ENCODE measurements around the gene VWA5B1.
"Not testable (repeated sequence)": the region's sequence is repeated elsewhere in the genome, so short reads cannot be mapped to it uniquely, and the experiment has no call there.

VWA5B1 gene, protein sequence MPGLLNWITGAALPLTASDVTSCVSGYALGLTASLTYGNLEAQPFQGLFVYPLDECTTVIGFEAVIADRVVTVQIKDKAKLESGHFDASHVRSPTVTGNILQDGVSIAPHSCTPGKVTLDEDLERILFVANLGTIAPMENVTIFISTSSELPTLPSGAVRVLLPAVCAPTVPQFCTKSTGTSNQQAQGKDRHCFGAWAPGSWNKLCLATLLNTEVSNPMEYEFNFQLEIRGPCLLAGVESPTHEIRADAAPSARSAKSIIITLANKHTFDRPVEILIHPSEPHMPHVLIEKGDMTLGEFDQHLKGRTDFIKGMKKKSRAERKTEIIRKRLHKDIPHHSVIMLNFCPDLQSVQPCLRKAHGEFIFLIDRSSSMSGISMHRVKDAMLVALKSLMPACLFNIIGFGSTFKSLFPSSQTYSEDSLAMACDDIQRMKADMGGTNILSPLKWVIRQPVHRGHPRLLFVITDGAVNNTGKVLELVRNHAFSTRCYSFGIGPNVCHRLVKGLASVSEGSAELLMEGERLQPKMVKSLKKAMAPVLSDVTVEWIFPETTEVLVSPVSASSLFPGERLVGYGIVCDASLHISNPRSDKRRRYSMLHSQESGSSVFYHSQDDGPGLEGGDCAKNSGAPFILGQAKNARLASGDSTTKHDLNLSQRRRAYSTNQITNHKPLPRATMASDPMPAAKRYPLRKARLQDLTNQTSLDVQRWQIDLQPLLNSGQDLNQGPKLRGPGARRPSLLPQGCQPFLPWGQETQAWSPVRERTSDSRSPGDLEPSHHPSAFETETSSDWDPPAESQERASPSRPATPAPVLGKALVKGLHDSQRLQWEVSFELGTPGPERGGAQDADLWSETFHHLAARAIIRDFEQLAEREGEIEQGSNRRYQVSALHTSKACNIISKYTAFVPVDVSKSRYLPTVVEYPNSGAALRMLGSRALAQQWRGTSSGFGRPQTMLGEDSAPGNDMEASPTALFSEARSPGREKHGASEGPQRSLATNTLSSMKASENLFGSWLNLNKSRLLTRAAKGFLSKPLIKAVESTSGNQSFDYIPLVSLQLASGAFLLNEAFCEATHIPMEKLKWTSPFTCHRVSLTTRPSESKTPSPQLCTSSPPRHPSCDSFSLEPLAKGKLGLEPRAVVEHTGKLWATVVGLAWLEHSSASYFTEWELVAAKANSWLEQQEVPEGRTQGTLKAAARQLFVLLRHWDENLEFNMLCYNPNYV

DNA sequence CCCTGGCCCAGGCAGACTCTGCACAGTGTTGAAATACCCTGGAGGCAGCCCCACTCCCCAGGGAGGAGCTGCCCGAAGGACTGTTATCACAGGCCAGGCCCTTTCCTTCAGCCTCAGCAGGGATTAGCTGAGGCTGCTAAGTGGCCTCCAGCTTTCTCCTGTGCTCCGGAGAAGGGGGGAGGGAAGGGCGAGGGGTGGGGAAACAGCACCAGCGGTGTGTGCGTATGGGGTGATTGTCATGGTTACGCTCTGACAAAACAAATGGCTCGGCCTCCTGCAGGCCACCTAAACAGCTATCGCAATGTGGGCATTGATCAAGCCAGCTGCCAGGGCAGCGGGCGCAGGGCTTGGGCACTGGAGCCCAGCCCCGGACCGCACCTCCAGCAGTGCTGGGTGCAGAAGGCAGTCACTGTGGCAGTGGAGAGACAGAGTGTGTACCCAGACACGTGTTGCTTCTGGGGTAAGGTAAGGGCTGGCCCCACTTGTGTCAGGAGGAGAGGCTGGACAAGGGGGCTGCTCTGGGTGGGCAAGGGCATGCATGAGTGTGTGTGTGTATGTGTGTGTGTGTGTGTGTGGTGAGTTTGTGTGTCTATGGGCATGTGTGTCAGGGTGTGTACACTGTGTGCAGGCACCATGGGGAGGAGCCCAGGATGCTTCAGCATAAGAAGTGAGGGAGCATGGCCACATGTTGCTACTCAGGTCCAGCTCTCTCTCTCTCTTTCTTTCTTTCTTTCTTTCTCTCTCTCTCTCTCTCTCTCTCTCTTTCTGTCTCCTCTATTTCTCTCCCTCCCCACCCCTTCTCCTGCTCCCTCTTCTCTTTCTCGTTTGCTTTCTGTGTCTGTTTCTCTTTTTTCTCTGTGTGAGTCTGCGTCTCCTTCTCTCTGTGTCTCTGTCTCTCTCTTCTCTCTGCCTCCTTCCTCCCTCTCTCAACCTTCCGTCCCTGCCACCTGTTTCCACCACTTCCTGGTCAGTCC, at the start of gene VWA5B1:
Gene VWA5B1, plus strand, starts transcription at position 252 of the 974 bp plus-strand sequence. CDS start 19,727 bp downstream, outside the sequence.
- no peak for DNase-seq

DNA sequence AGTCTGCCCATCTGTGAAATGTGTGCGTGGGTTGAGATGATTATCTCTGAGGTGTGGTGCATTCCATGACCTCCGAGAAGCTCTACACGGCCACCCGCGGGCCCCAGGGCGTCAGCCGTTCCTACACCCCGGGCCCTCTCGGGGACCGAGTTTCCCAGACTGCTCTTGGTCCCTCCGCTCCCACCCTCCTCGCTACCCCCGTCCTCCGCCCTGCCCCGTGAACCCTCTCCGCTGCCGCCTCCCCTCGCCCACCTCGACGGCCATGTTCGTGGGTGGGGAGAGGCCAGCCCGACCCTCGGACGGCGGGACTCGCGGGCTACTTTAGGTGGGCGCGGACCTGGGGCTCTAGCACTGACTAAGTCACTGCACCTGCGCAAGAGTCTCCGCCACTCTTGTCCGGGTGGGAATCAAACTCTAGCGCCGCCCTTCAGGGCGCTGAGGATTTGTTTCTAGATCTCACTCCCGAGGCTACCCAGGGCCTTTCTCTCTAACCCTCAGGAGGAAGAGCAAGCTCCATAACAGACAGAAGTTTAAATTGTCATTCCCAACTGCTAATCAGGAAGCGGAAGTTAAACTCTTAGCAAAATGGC, 47.7 kb upstream of the VWA5B1 start:
- DNase-seq, result no peak

DNA sequence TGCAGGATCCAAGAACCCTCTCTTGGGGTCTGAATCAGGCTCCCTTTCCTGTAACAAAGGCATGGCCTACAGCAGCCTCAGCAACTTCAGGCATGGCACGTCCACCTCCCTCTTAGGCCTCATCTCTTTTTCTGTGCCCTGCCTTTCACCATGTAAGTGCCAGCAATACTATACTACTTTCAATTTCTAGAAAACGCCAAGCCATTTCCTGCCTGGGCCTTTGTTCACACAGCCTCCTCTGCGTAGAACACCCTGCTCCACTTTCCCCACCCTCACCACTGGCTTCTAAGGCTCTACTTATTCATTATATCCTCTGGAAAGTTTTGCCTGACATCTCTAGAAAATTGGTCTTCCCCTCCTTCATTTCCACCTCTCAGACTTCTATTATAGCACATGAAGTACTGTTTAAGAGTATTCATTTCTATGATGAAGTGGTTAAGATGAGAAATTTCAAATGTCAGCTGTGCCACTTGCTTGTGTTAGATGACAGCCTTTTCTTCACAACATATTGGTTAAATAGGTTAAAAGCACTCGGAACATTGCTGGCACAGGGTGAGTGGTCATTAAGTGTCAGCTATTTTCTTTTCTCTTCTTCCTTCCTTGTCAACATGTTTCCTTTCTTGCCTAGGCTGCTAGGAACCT, 41.6 kb upstream of the VWA5B1 start:
- peak; percentile 5 for DNase-seq

DNA sequence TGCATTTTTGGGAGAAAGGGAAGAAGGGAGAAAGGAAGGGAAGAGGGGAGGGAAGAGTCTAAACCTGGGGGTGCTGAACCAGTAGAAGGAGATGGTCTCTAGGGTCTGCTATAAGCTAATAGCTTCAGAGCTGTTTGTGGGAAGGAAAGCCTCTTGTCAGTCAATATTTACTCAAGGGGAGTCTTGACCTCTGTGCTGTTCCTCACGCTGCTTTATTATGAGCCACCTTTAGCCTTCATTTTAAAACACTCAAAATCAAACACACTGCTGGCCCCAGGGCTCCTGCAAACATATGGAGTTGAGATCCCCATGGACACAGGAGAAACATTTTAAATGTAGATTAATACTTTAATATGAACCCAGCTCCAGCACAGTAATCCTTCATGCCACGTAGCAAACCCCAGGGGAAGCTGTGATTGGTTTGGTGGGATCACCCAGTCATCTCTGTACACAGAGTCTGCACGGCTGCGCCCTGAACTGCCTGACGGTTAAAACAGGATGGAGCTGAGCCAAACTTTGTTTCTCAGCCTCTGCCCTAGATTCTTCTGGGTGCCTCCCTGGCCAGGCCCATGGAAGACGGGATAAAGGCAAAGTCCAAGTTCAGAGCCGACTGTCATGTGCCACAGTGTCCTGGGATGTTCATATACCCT, 40.2 kb upstream of the VWA5B1 start:
- DNase-seq, result no peak

DNA sequence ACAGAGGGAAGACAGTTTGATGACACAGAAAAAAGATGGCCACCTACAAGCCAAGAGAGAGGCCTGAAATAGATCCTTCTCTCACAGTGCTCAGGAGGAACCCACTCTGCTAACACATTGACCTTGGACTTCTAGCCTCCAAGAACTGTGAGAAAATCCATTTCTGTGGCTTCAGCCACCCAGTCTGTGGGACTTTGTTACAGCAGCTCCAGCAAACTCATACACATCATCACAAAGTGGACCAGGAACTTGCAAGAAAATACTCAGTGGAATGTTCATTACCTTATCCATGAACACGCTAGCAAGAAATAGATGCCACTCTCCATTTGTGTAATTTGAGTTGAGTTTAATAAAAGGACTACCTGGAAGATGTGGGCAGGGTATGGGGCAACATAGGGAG, 38.1 kb upstream of the VWA5B1 start:
- DNase-seq, result no peak

DNA sequence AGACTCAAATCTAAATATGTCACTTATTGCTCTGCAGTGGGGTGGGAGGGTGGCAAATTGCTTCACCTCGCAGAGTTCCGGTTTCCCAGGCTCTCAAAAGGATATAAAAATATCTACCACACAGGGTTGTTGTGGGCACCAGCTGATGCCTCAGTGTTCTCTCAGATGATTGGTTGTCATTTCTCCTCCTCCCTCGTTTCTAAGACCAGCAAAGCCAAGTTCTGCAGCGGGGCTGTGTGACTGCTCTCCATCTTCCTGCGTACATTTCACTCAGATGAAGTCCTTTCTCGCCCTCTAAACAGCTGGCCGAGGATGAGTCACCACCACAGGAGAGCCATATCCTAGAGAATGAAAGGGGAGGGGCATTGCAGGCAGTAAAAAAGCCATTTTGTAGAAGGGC, 35.0 kb upstream of the VWA5B1 start:
- no peak for DNase-seq

DNA sequence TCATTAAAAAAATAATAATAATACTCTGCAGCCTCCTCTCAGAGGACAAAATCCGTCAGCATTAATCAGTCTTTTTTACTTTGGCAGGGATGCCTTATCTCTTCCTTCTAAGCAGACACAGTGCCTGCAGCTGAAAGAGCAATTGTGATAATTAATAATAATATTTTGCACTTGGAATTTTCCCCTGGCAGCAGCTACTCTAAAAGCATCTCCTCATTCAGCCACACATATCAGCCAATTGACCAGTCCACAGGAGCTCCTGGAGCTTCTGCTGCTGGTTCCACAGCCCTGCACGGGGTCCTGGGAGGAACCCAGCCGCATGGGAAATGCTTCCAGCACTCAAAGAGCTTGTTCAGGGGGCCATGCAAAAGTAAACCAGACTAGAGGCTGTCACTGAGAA, 31.0 kb upstream of the VWA5B1 start:
- DNase-seq, result no peak

DNA sequence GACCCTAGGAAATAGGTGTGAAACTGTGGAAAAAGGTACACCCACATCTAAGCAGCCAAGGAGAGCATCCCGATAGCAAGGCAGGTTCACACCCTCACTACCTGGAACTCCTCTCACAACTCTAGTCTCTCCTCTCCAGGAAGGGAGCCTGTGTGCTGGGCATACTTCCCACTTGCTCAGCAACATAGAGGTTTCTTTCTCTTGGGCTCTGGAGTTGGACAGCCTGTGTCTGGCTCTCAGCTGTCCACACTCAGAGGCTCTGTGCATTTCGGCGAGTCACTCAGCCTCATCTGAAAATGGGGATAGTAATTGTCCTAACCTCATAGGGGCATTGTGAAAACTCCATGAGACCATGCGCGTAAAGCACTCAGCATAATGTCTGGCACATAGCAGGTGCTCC, 29.6 kb upstream of the VWA5B1 start:
- DNase-seq, result no peak

DNA sequence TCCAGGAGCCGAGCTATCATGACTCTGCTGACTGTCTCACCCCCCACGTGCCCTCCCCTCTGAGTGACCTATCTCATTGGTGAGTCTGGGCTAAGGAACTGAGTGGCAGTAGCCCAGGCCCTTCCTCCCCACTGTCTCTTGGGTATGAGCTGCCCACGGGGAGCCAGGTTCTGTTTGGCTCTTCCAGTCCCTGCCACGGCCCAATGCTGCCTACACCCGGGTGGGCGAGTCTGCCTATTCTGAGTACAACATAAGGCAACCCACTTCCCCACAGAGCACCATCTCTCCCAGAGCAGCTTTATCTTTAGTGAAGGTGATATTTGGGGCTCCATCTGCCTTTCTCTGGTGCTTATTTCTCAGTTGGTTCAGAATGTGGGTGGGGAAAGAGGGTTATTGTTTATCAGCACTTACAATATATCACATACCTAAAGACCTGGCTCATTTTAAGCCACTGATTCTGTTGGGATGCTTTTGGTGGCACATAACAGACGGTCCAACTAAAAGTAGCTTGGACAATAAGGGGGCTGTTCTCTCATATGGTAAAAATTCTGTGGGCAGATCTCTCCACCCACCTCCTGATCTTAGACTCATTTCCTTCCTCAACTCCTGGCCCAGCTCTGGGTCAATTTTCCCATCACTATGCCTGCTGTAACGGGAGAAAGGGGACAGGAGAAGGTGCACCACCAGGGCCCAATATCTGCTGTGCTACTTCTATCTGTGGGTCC, 27.7 kb upstream of the VWA5B1 start:
- no peak for DNase-seq

DNA sequence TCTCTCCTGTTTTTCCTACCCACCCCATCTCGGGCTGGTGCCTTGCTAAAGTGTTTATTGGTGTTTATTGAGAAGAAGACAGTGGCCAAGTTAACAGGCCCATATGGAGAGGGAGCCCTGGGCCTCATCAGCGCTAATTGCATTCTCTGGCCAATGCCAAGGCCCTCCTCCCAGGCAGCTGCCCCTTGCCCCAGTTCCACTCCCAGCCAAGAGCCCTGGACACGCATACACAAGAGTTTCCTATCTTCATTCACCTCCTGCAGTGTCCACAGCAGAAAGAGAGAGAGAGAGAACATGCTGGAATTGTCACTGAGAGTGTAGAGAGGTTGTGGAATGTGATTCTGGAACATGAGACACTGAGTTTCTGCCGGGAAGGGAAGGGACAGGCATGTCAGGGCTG, 25.4 kb upstream of the VWA5B1 start:
- no peak for DNase-seq

DNA sequence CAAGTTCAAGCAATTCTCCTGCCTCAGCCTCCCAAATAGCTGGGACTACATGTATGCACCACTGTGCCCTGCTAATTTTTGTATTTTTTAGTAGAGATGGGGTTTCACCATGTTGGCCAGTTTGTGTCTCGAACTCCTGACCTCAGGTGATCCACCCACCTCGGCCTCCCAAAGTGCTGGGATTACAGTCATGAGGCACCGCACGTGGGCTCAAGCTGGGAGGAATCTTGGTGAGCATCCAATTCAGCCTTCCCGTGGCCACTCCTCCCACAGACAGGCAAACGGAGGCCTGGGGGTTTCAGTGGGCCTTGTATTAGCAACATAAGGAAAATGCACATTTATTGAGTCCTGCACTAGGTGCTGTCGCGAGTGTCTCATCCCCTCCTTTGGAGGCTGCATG, 24.5 kb upstream of the VWA5B1 start:
- no peak for DNase-seq

DNA sequence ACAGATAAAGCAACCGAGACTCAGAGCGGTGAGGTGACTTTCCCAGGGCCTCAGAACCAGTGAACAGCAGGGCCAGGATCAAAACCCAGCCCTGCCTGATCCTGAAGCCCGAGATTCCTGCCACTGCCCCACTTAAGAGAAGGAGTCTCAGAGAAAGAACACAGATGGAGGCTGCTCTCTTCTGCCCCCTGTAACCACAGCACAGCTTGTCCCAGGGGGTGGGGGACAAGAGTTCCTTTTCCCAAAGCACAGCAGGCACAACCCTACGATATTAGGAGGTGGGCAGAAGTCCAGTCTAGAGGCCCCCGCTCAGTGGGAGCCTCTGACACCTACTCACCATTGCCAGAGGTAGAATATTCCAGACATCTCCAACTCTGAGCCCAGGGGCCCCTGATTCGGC, 24.0 kb upstream of the VWA5B1 start:
- DNase-seq, result no peak

DNA sequence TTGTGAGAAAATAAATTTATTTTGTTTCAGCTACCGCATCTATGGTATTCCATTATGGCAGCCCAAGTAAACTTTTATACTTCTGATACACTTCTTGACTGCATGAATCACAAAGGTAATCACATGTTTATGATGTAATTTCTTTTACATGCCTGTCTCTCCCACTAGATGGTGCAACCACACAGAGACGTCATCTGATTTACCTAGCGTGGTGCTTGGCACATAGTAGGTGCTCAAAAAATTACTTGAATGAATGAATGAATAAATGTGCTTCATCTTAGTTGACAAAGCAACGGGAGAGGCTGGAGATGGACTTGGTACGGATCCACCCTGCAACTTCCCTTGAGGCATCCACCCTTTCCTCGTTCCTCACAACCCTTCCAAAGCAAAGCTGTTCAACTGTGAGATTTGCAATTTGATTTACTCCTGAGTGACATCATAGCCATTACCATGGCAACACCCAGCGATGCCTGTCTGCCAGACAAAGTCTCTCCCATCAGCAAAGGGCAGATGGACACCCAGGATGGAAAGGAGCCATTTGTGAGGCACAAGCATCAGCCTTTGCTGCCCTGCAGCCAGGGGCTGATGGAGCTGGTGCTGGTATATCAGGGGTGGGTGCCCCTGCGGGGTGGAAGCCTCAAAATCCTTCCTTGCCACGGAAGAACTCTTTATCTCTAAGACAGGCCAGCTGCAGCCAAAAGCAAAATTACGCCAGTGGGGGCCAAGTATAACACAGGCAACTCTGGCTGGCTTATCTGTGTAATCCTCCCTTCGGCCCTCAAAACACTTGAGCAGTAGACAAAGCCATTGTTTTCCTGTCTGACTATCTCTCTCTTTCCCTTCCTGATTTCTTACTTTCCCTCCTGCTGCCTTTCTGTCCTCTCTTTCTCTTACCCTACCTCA, 18.9 kb upstream of the VWA5B1 start:
- no peak for DNase-seq

DNA sequence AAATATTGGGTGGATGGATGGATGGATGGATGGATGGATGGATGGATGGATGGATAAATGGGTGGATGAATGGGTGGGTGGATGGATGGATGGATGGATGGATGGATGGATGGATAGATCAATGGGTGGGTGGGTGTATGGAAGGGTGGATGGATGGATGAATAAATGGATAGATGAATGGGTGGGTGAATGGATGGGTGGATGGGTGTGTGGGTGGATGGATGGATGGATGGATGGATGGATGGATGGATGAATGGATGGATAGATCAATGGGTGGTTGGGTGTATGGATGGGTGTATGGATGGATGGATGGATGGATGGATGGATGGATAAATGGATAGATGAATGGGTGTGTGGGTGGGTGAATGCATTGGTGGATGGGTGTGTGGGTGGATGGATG, 17.0 kb upstream of the VWA5B1 start:
- not testable (repeated sequence) for DNase-seq

DNA sequence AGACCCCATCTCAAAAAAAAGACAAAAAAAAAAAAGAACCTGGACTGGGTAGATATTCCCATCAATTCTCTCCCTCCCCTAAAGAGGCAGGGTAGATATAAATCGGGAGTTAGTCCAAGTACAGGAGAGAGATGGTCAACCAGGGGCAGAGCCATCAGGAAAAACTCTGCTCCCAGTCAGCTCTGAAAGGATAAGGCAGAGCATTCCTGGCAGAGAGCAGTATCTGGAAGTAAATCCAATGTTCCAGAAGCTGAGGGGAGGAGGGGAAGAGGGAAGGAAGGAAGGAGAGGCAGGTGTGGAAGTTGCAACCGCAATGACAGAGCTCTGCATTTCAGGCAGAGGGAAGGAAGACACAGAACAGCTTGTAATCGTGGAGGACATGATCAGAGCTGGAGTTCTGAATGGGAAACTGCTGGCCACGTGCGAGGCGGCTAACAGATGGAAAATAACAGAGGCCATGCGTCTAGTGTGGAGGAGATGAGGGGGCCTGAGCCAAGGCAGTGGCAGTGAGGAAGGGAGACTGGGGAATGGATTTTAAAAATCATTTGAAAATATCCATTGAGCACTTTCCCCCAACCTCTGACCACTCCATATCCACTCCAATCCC, 15.3 kb upstream of the VWA5B1 start:
- no peak for DNase-seq

DNA sequence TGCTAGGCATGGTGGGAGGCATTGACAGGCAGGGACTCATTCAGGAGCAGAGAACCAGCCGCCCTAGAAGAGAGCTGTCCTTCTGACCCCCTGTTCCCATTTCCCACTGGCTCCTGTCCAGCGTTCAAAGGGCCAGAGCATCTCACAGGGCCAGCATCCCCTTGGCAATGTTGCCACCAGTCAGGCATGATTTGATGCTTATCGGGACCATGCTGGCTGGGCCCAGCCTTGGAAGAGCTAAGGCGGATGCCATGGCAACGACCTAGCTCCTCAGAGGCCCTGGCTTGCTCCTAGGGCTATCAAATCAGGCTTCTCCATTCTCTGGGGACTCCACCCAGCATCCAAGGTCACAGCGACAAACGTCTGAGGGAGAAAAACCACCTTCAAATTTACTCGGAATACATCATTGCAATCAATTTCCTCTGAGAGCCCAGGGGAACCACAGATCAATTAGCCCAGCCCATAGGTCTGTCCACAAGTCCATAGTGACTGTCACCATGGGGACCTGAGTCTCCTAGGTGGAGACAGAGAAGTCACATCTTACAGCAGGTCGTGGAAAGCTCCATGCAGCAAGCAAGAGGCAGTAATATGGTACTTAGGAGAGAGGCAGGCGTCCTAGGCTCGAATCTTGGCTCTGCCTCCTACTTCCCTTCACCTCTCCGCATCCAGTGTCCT, 14.1 kb upstream of the VWA5B1 start:
- no peak for DNase-seq

DNA sequence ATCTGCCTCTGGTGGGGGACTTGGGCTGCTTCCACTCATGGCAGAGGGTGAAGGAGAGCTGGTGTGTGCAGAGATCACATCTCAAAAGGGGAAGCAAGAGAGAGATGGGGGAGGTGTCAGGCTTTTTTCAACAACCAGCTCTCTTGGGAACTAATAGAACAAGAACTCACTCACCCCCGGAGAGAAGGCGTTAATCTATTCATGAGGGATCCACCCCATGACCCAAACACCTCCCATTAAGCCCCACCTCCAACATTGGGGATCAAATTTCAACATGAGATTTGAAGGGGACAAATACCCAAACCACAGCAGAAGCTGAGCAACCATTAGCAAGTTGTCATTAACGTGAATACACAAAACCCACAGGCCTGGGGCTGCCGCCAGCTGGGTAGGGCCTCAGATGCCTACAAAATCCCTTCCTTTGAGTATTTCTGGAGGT, 12.0 kb upstream of the VWA5B1 start:
- no peak for DNase-seq

DNA sequence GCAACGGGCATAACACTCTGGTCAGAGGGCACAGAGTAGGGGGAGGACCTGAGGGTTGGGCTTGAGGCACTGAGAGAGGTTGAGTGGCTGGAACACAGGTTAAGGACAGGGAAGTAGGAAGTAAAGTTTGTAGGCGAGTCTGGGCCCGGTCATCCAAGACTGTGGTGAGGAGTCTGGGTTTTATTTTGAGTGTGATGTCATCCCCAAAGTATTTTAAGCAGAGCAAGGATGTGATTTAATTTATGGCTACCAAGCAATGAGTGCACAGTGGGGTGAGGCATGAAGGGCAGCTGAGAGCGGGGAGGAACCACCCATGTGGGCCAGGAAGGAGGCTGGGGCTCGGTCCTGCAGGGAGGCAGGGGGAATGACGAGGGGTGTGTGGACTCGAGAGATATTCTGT, 11.2 kb upstream of the VWA5B1 start:
- no peak for DNase-seq
